Gastrocnemius medialis (tissue), 4 donors: ENCODE data around the gene ZBTB39.

Source experiments
- POLR2A ChIP-seq, 2 donors: fragments of 450-650 bp; IDR thresholded peaks; one replicate each; pipeline ENCODE4 v1.6.1; 2017; ENCODE audit warnings: antibody characterized with exemption in 2 of 2, mild to moderate bottlenecking in 2 of 2, moderate library complexity in 2 of 2
- TF ChIP-seq, protein P1 (sequence below), 5 experiments: fragments of 450-650 bp in 3 of 5; fragments of 200-600 bp in 2 of 5; sonication (generic) in 2 of 5; IDR thresholded peaks in 4 of 5; conservative IDR thresholded peaks in 1 of 5; 1 replicate in 4 of 5; 2 replicates in 1 of 5; pipeline ENCODE4 v1.5.1; 2016 to 2019; ENCODE audit warnings: antibody characterized with exemption in 5 of 5, mild to moderate bottlenecking in 3 of 5, moderate library complexity in 3 of 5

DNA sequence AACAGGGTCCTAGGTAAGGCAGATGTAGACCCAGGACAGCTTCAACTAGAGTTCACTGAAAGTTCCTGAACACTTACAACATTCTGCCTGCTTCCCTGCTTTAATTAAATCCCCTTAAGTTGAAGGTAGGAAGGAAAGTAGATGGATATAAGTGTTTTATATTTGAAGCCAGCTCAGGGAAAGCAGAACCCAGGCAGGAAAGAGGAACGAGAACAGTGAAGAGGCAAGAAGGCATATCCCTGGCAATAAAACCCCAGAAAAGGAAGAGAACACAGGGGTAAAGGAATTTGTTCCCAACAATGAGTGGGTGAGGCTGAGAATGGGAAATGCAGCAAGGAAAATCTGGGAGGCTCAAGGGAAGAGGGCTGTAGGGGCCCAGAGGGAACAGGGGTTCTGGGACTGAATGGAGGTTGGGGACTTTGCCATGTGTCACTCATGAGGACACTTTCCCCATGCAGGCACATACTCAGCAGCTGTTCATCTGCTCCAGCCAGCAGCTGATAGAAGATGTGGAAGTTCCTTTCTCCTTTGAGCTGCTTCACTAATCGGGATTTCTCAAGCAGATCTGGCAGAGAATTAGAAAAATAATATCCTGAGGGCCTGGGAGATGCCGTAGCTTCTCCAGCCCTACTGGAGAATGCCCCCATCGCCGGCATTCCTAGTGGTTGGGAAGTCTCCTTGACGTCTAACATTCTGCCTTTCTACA is 39.9 kb upstream of the ZBTB39 start:
- TF ChIP-seq POLR2A (IDR thresholded peaks at IDR 0.05), result no peak
- TF ChIP-seq, protein P1, sequence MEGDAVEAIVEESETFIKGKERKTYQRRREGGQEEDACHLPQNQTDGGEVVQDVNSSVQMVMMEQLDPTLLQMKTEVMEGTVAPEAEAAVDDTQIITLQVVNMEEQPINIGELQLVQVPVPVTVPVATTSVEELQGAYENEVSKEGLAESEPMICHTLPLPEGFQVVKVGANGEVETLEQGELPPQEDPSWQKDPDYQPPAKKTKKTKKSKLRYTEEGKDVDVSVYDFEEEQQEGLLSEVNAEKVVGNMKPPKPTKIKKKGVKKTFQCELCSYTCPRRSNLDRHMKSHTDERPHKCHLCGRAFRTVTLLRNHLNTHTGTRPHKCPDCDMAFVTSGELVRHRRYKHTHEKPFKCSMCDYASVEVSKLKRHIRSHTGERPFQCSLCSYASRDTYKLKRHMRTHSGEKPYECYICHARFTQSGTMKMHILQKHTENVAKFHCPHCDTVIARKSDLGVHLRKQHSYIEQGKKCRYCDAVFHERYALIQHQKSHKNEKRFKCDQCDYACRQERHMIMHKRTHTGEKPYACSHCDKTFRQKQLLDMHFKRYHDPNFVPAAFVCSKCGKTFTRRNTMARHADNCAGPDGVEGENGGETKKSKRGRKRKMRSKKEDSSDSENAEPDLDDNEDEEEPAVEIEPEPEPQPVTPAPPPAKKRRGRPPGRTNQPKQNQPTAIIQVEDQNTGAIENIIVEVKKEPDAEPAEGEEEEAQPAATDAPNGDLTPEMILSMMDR (IDR thresholded peaks at IDR 0.05 in 4 of 5, conservative IDR thresholded peaks at IDR 0.05 in 1 of 5), result no peak
